ENCODE measurements around the gene STRBP. TPM values are rescaled to one million over a fixed set of nuclear protein-coding genes. Genes with fewer than 3 reads are reported as not detected.

STRBP gene
- total RNA-seq, 1 experiment from 2014 or later, result 96.3 TPM

GRCh38 chr9:123206065-123206464, 62.3 kb downstream of the STRBP start:
- TF ChIP-seq ESRRA (CRISPR knock-in tag; IDR thresholded peaks at IDR 0.05; ENCODE audit: borderline replicate concordance) (no peak), E2F1 (CRISPR knock-in tag; IDR thresholded peaks at IDR 0.05) (no peak), OVOL2 (CRISPR knock-in tag; IDR thresholded peaks at IDR 0.05; ENCODE audit: borderline replicate concordance) (no peak), ELF4 (CRISPR knock-in tag; IDR thresholded peaks at IDR 0.05; ENCODE audit: low read depth) (no peak), USF2 (CRISPR knock-in tag; IDR thresholded peaks at IDR 0.05) (no peak), HMGA2 (CRISPR knock-in tag; IDR thresholded peaks at IDR 0.05) (no peak), E2F5 (CRISPR knock-in tag; IDR thresholded peaks at IDR 0.05) (no peak), ARID4B (CRISPR knock-in tag; IDR thresholded peaks at IDR 0.05; ENCODE audit: borderline replicate concordance) (no peak), GABPB1 (CRISPR knock-in tag; IDR thresholded peaks at IDR 0.05) (no peak), TP53 (CRISPR knock-in tag; IDR thresholded peaks at IDR 0.05) (no peak), SP1 (CRISPR knock-in tag; conservative IDR thresholded peaks at IDR 0.05) (no peak), RORB (CRISPR knock-in tag; IDR thresholded peaks at IDR 0.05) (no peak), AR (CRISPR knock-in tag; IDR thresholded peaks at IDR 0.05) (no peak), ZNF425 (CRISPR knock-in tag; conservative IDR thresholded peaks at IDR 0.05) (no peak)
- ChIA-PET CTCF (no interaction called here), POLR2A (no interaction called here)
- Mint-ChIP-seq H3K27ac (no peak overlapping the region), H3K27me3 (ENCODE audit: low read depth) (no peaks in the 10 kb centered on the region), H3K4me1 (peaks cover 3% of the 10 kb centered on the region), H3K4me3 (no peak overlapping the region), H3K36me3 (peaks cover 5% of the 10 kb centered on the region; the same call in 1 of the 2 replicates), H3K9me3 (no peaks in the 10 kb centered on the region)
- ATAC-seq (no peak), DNase-seq (ENCODE audit: low spot score) (no peak)
